ENCODE data around the gene AFF1. TPM values are rescaled to one million over a fixed set of nuclear protein-coding genes. Genes with fewer than 3 reads are reported as not detected.

The AFF1 gene
- total RNA-seq, 1 experiment from 2014 or later: 37.7 TPM

DNA sequence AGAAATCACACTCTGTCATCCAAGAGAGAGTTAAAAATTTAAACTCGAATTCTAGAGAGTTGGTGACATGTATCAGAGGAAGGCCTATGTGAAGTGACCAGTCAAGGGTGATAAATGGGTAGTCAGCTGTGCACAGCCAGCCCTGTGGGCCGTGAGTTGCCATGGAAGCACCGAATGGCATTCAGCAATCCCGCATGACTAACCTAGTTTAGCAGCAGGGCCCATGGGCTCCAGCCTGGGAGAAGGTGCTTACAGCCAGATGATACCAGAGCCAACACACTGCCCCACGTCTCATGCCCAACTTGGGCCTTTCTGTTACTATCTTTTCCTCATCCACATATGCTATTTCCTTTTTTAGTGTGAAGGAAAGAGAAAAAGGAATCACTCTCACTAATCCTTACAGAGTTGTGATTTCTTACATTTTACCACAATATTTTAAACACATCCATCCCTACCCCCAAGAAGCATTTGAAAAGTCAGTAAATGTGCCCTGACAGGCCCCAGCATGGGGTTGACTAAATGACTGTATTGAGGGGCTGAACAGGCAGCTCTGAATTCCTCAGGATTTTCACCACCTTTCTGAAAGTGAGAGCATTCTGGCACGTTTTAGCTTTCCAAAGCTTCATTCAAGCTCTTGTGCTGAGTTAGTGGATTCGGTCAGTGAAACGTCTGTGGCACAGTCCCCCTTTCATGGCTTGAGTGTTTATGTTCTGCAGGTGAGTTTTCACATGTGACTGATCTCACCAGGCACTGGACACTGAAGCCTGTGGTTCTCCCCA lies 104.2 kb downstream of the AFF1 start:
- Mint-ChIP-seq H3K27me3 (ENCODE audit: unreplicated experiment) (no peaks in the 10 kb centered on the region), H3K4me3 (ENCODE audit: low read depth, unreplicated experiment) (no peak overlapping the region), H3K36me3 (ENCODE audit: insufficient read depth, unreplicated experiment) (no peaks in the 10 kb centered on the region), H3K4me1 (ENCODE audit: low read depth, unreplicated experiment) (peaks cover 8% of the 10 kb centered on the region), H3K27ac (ENCODE audit: unreplicated experiment) (no peak overlapping the region), H3K9me3 (ENCODE audit: low read depth, unreplicated experiment) (no peaks in the 10 kb centered on the region)
- TF ChIP-seq CTCF (IDR thresholded peaks at IDR 0.05; ENCODE audit: unreplicated experiment): no peak
- peak; percentile 56 for DNase-seq
- intact Hi-C loops (cut with micrococcal nuclease; ENCODE audit: unreplicated experiment): no loop called here
- no TSS peak for BruUV-seq (replicated peaks)
- CTCF ChIA-PET: interaction anchor here (0.5 kb wide), 1 partner anchor 42 kb away, joined by 5 read pairs; no protein-coding TSS in a partner anchor

GRCh38 chr4:87041141-87041540 lies 106.3 kb downstream of the AFF1 start:
- intact Hi-C loops (cut with micrococcal nuclease; ENCODE audit: unreplicated experiment): loop anchor here (5.0 kb wide), 1 partner anchor 34 kb away; no protein-coding TSS in a partner anchor
- no peaks in the 10 kb centered on the region for H3K36me3 Mint-ChIP-seq (ENCODE audit: insufficient read depth, unreplicated experiment)
- CTCF ChIA-PET: no interaction called here
- no TSS peak for BruUV-seq (replicated peaks)
- no peak overlapping the region for H3K27ac Mint-ChIP-seq (ENCODE audit: unreplicated experiment)
- no peaks in the 10 kb centered on the region for H3K27me3 Mint-ChIP-seq (ENCODE audit: unreplicated experiment)
- no peak for DNase-seq
- peaks cover 8% of the 10 kb centered on the region for H3K4me1 Mint-ChIP-seq (ENCODE audit: low read depth, unreplicated experiment)
- TF ChIP-seq CTCF (IDR thresholded peaks at IDR 0.05; ENCODE audit: unreplicated experiment): no peak
- H3K4me3 Mint-ChIP-seq (ENCODE audit: low read depth, unreplicated experiment): no peak overlapping the region
- H3K9me3 Mint-ChIP-seq (ENCODE audit: low read depth, unreplicated experiment): no peaks in the 10 kb centered on the region

- H3K4me3 Mint-ChIP-seq (ENCODE audit: low read depth, unreplicated experiment): no peak overlapping the region
- H3K27me3 Mint-ChIP-seq (ENCODE audit: unreplicated experiment): no peaks in the 10 kb centered on the region
- no peaks in the 10 kb centered on the region for H3K9me3 Mint-ChIP-seq (ENCODE audit: low read depth, unreplicated experiment)
- no peak overlapping the region for H3K27ac Mint-ChIP-seq (ENCODE audit: unreplicated experiment)
- no peak for TF ChIP-seq CTCF (IDR thresholded peaks at IDR 0.05; ENCODE audit: unreplicated experiment)
- no peaks in the 10 kb centered on the region for H3K36me3 Mint-ChIP-seq (ENCODE audit: insufficient read depth, unreplicated experiment)
- BruUV-seq (replicated peaks): no TSS peak
- intact Hi-C loops (cut with micrococcal nuclease; ENCODE audit: unreplicated experiment): loop anchor here (5.0 kb wide), 1 partner anchor 35 kb away; no protein-coding TSS in a partner anchor
- DNase-seq: no peak
- CTCF ChIA-PET: interaction anchor here (0.7 kb wide), 1 partner anchor 149 kb away, joined by 3 read pairs; no protein-coding TSS in a partner anchor
- peaks cover 8% of the 10 kb centered on the region for H3K4me1 Mint-ChIP-seq (ENCODE audit: low read depth, unreplicated experiment)
Observed at GRCh38 chr4:87042221-87042620, 107.4 kb downstream of the AFF1 start.

DNA sequence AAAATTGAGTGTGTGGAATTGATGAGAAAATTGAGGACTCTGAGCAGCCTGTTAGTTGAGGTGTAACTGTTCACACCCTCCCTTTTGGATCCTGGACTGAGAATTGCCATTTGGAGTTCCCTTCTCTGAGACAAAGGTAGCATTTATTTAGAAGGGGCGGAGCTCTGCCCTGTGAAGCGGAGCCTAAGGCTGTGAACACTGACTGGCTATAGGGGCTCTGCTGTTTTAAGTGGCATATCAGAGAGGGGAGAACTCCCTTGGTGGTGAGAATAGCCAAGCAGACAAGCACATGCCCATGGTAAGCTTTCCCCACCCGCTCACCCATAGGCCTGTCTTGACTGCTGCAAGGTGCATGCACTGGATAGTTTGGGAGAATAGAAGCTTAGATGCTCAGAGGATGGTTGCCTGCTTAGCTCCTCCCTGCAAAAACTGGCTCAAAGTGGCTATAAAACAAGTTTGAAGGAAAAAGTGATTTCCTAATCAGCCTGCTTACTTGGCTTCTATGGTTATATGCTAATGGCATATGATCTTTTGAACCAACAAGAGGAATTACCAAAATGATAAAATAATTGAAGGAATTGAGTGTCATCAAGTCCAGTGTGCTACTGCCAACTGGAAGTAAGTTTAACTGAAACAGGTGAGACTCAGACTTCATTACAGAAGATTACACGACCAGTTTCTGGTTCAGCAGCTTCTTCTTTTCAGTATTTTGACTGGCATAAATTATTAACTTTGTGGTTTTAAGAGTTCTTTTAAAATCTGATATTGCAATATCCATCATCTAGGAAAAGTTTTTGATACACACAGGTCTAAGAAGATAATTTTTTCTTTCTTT lies 108.4 kb downstream of the AFF1 start:
- H3K27me3 Mint-ChIP-seq (ENCODE audit: unreplicated experiment): no peaks in the 10 kb centered on the region
- H3K4me1 Mint-ChIP-seq (ENCODE audit: low read depth, unreplicated experiment): peaks cover 8% of the 10 kb centered on the region
- CTCF ChIA-PET: interaction anchor here (0.7 to 1.0 kb wide), 2 partner anchors 11 to 899 kb away, joined by 3 to 4 read pairs; no protein-coding TSS in a partner anchor
- no peaks in the 10 kb centered on the region for H3K36me3 Mint-ChIP-seq (ENCODE audit: insufficient read depth, unreplicated experiment)
- no peak overlapping the region for H3K4me3 Mint-ChIP-seq (ENCODE audit: low read depth, unreplicated experiment)
- no peak for TF ChIP-seq CTCF (IDR thresholded peaks at IDR 0.05; ENCODE audit: unreplicated experiment)
- intact Hi-C loops (cut with micrococcal nuclease; ENCODE audit: unreplicated experiment): loop anchor here (5.0 kb wide), 1 partner anchor 36 kb away; no protein-coding TSS in a partner anchor
- H3K27ac Mint-ChIP-seq (ENCODE audit: unreplicated experiment): no peak overlapping the region
- DNase-seq: no peak
- H3K9me3 Mint-ChIP-seq (ENCODE audit: low read depth, unreplicated experiment): no peaks in the 10 kb centered on the region
- no TSS peak for BruUV-seq (replicated peaks)
